Measurements from ENCODE around the gene MREG.
A peak's percentile ranks its signal among the peaks of the same experiment; 100 is the strongest.

Gene MREG

DNA sequence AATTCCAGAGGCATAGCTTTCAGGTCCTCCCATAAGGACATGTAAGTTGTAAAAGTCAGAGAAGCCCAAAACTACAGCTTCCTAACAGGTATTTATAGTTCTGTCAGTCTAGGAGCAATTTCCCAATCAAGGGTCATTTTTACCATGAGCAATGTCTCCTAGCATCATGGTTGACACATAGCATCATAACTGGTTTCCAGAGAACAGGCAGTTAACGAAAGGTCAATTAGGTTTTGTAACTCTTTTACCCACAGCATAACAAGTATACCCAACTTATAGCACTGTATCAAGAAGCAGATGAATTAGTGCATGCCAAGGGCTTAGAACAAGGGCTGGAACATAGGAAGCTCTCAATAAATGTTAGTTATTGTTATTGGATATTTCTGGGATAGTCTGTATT, 110.1 kb downstream of the MREG start:
- H2BK5ac ChIP-seq (ENCODE audit: low read depth, low read length, poor library complexity) = no peak overlapping the region
- H2AK5ac ChIP-seq (ENCODE audit: low read length) = no peak overlapping the region
- H3K4ac ChIP-seq (ENCODE audit: low read depth, low read length) = no peak overlapping the region
- H3K18ac ChIP-seq (ENCODE audit: low read length) = no peak overlapping the region
- H3K27ac ChIP-seq (ENCODE audit: low read depth, low read length) = peak overlapping the region; percentile 76
- H2BK12ac ChIP-seq (ENCODE audit: low read length) = no peak overlapping the region
- no peak overlapping the region for H3K14ac ChIP-seq (ENCODE audit: low read length)
- no peak overlapping the region for H3K4me3 ChIP-seq (ENCODE audit: low read depth, low read length)
- H3K23ac ChIP-seq (ENCODE audit: low read length) = no peak overlapping the region
- peak in 1 of 2 donors; percentile 80 for DNase-seq
- H3K4me1 ChIP-seq (ENCODE audit: control insufficient read depth in 1 of 2, insufficient read depth in 2 of 2, low read length in 2 of 2) = peaks cover 22 to 26% of the 10 kb centered on the region in 2 experiments
- no peak overlapping the region for H2BK120ac ChIP-seq (ENCODE audit: insufficient read depth, low read length, poor library complexity)
- H3K9ac ChIP-seq (ENCODE audit: low read length) = no peak overlapping the region
- no peak overlapping the region for H4K12ac ChIP-seq (ENCODE audit: low read depth, low read length)
- H3K4me2 ChIP-seq (ENCODE audit: low read length) = no peak overlapping the region
- no peak overlapping the region for H2AFZ ChIP-seq (ENCODE audit: insufficient read depth, low read length, poor library complexity)
- no peaks in the 10 kb centered on the region for H3K27me3 ChIP-seq (ENCODE audit: insufficient read depth, low read length)
- peaks cover 2% of the 10 kb centered on the region for H3K79me2 ChIP-seq (ENCODE audit: control insufficient read depth, insufficient read depth, low read length, poor library complexity)
- H3K79me1 ChIP-seq (ENCODE audit: low read length) = peaks cover 29% of the 10 kb centered on the region
- H4K8ac ChIP-seq (ENCODE audit: low read depth, low read length) = no peak overlapping the region
- no peaks in the 10 kb centered on the region for H3K36me3 ChIP-seq (ENCODE audit: control insufficient read depth in 1 of 2, insufficient read depth in 2 of 2, low read length in 2 of 2)
- H4K91ac ChIP-seq (ENCODE audit: low read depth, low read length) = no peak overlapping the region
- WGBS (ENCODE audit: extremely low coverage, insufficient coverage, insufficient read length) = no CpG with 5 or more reads among the region's 1 CpG
- no peaks in the 10 kb centered on the region for H3K9me3 ChIP-seq (ENCODE audit: insufficient read depth, low read depth, low read length)

- H2BK120ac ChIP-seq (ENCODE audit: insufficient read depth, low read length, poor library complexity) = peak overlapping the region; percentile 68
- H4K91ac ChIP-seq (ENCODE audit: low read depth, low read length) = peak overlapping the region; percentile 71
- H3K9ac ChIP-seq (ENCODE audit: low read length) = no peak overlapping the region
- H4K12ac ChIP-seq (ENCODE audit: low read depth, low read length) = no peak overlapping the region
- H3K4ac ChIP-seq (ENCODE audit: low read depth, low read length) = peak overlapping the region; percentile 21
- no peak overlapping the region for H3K18ac ChIP-seq (ENCODE audit: low read length)
- H3K9me3 ChIP-seq (ENCODE audit: insufficient read depth, low read depth, low read length) = no peaks in the 10 kb centered on the region
- H3K79me1 ChIP-seq (ENCODE audit: low read length) = peaks cover 29% of the 10 kb centered on the region
- peaks cover 2% of the 10 kb centered on the region for H3K79me2 ChIP-seq (ENCODE audit: control insufficient read depth, insufficient read depth, low read length, poor library complexity)
- no peak overlapping the region for H4K8ac ChIP-seq (ENCODE audit: low read depth, low read length)
- H2AK5ac ChIP-seq (ENCODE audit: low read length) = no peak overlapping the region
- H3K14ac ChIP-seq (ENCODE audit: low read length) = peak overlapping the region; percentile 30
- H3K4me2 ChIP-seq (ENCODE audit: low read length) = no peak overlapping the region
- peaks cover 22 to 26% of the 10 kb centered on the region in 2 experiments for H3K4me1 ChIP-seq (ENCODE audit: control insufficient read depth in 1 of 2, insufficient read depth in 2 of 2, low read length in 2 of 2)
- no peak overlapping the region for H3K23ac ChIP-seq (ENCODE audit: low read length)
- H3K27me3 ChIP-seq (ENCODE audit: insufficient read depth, low read length) = no peaks in the 10 kb centered on the region
- H3K27ac ChIP-seq (ENCODE audit: low read depth, low read length) = peak overlapping the region; percentile 64
- no peak overlapping the region for H3K4me3 ChIP-seq (ENCODE audit: low read depth, low read length)
- no CpG with 5 or more reads among the region's 3 CpGs for WGBS (ENCODE audit: extremely low coverage, insufficient coverage, insufficient read length)
- H3K36me3 ChIP-seq (ENCODE audit: control insufficient read depth in 1 of 2, insufficient read depth in 2 of 2, low read length in 2 of 2) = no peaks in the 10 kb centered on the region
- no peak overlapping the region for H2AFZ ChIP-seq (ENCODE audit: insufficient read depth, low read length, poor library complexity)
- peak overlapping the region; percentile 54 for H2BK5ac ChIP-seq (ENCODE audit: low read depth, low read length, poor library complexity)
- DNase-seq = peak; percentile 44 to 79
- peak overlapping the region; percentile 34 for H2BK12ac ChIP-seq (ENCODE audit: low read length)
Observed at GRCh38 chr2:215901796-215902195, 111.6 kb downstream of the MREG start.

- Histone ChIP-seq H3K14ac (ENCODE audit: low read length) (peak overlapping the region; percentile 65), H3K4ac (ENCODE audit: low read depth, low read length) (no peak overlapping the region), H2AFZ (ENCODE audit: insufficient read depth, low read length, poor library complexity) (no peak overlapping the region), H3K4me1 (ENCODE audit: control insufficient read depth in 1 of 2, insufficient read depth in 2 of 2, low read length in 2 of 2) (peaks cover 22 to 26% of the 10 kb centered on the region in 2 experiments), H2BK5ac (ENCODE audit: low read depth, low read length, poor library complexity) (peak overlapping the region; percentile 21), H3K23ac (ENCODE audit: low read length) (no peak overlapping the region), H3K9ac (ENCODE audit: low read length) (no peak overlapping the region), H2BK120ac (ENCODE audit: insufficient read depth, low read length, poor library complexity) (peak overlapping the region; percentile 60), H4K91ac (ENCODE audit: low read depth, low read length) (peak overlapping the region; percentile 74), H3K79me2 (ENCODE audit: control insufficient read depth, insufficient read depth, low read length, poor library complexity) (peaks cover 2% of the 10 kb centered on the region), H3K4me3 (ENCODE audit: low read depth, low read length) (no peak overlapping the region), H3K36me3 (ENCODE audit: control insufficient read depth in 1 of 2, insufficient read depth in 2 of 2, low read length in 2 of 2) (no peaks in the 10 kb centered on the region), H3K18ac (ENCODE audit: low read length) (no peak overlapping the region), H3K4me2 (ENCODE audit: low read length) (no peak overlapping the region), H3K27ac (ENCODE audit: low read depth, low read length) (no peak overlapping the region), H3K79me1 (ENCODE audit: low read length) (peaks cover 28% of the 10 kb centered on the region), H3K9me3 (ENCODE audit: insufficient read depth, low read depth, low read length) (no peaks in the 10 kb centered on the region), H4K8ac (ENCODE audit: low read depth, low read length) (peak overlapping the region; percentile 55), H4K12ac (ENCODE audit: low read depth, low read length) (no peak overlapping the region), H2BK12ac (ENCODE audit: low read length) (peak overlapping the region; percentile 81), H2AK5ac (ENCODE audit: low read length) (peak overlapping the region; percentile 79), H3K27me3 (ENCODE audit: insufficient read depth, low read length) (no peaks in the 10 kb centered on the region)
- no CpG with 5 or more reads among the region's 3 CpGs for WGBS (ENCODE audit: extremely low coverage, insufficient coverage, insufficient read length)
- DNase-seq = peak in 1 of 2 donors; percentile 49
Observed at GRCh38 chr2:215900843-215901242, 112.5 kb downstream of the MREG start.

DNA sequence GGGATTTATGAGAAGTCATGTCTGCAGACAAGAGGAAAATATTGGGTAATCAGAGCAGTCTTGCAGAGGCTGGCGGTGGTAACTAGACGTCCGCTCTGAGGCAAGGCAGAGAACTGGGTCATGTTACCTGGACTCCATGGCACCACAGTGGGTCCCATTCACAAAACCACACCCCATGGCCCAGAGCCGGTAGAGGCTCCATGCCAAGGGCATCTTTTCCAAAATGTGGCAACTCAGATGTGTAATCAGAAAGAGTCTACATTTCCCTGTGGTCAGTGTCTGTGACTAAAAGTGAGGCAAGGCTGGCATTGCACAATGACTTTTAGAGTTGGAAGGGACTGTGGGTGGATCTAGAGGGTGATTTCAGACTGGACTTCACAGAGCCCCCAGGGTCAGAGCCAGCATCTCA, 113.1 kb downstream of the MREG start:
- H4K91ac ChIP-seq (ENCODE audit: low read depth, low read length) = peak overlapping the region; percentile 76
- peak overlapping the region; percentile 87 for H2AK5ac ChIP-seq (ENCODE audit: low read length)
- no peaks in the 10 kb centered on the region for H3K27me3 ChIP-seq (ENCODE audit: insufficient read depth, low read length)
- H3K79me2 ChIP-seq (ENCODE audit: control insufficient read depth, insufficient read depth, low read length, poor library complexity) = peaks cover 2% of the 10 kb centered on the region
- peak overlapping the region; percentile 77 for H3K18ac ChIP-seq (ENCODE audit: low read length)
- H3K4ac ChIP-seq (ENCODE audit: low read depth, low read length) = peak overlapping the region; percentile 16
- no peaks in the 10 kb centered on the region for H3K36me3 ChIP-seq (ENCODE audit: control insufficient read depth in 1 of 2, insufficient read depth in 2 of 2, low read length in 2 of 2)
- no peak overlapping the region for H3K4me2 ChIP-seq (ENCODE audit: low read length)
- H2AFZ ChIP-seq (ENCODE audit: insufficient read depth, low read length, poor library complexity) = no peak overlapping the region
- no peaks in the 10 kb centered on the region for H3K9me3 ChIP-seq (ENCODE audit: insufficient read depth, low read depth, low read length)
- H3K23ac ChIP-seq (ENCODE audit: low read length) = no peak overlapping the region
- peak; percentile 75 to 76 for DNase-seq
- H3K4me3 ChIP-seq (ENCODE audit: low read depth, low read length) = no peak overlapping the region
- no peak overlapping the region for H2BK5ac ChIP-seq (ENCODE audit: low read depth, low read length, poor library complexity)
- H2BK12ac ChIP-seq (ENCODE audit: low read length) = peak overlapping the region; percentile 29
- H3K27ac ChIP-seq (ENCODE audit: low read depth, low read length) = no peak overlapping the region
- H4K12ac ChIP-seq (ENCODE audit: low read depth, low read length) = no peak overlapping the region
- peak overlapping the region; percentile 40 for H3K14ac ChIP-seq (ENCODE audit: low read length)
- H3K79me1 ChIP-seq (ENCODE audit: low read length) = peaks cover 23% of the 10 kb centered on the region
- WGBS (ENCODE audit: extremely low coverage, insufficient coverage, insufficient read length) = no CpG with 5 or more reads among the region's 4 CpGs
- H4K8ac ChIP-seq (ENCODE audit: low read depth, low read length) = peak overlapping the region; percentile 17
- no peak overlapping the region for H3K9ac ChIP-seq (ENCODE audit: low read length)
- H3K4me1 ChIP-seq (ENCODE audit: control insufficient read depth in 1 of 2, insufficient read depth in 2 of 2, low read length in 2 of 2) = peaks cover 22 to 26% of the 10 kb centered on the region in 2 experiments
- H2BK120ac ChIP-seq (ENCODE audit: insufficient read depth, low read length, poor library complexity) = peak overlapping the region; percentile 75
